Measurements from ENCODE around the gene TMCC3.

The TMCC3 gene

GRCh38 chr12:94673496-94673895 lies 23.1 kb upstream of the TMCC3 start:
- no peak for TF ChIP-seq SIN3A (IDR thresholded peaks at IDR 0.05; ENCODE audit: borderline replicate concordance, insufficient read depth, low read length)
- TF ChIP-seq REST (IDR thresholded peaks at IDR 0.05; ENCODE audit: insufficient read depth in 1 of 2, low read depth in 2 of 2, low read length in 2 of 2), result no peak
- TF ChIP-seq FOXP2 (optimal IDR thresholded peaks at IDR 0.05; ENCODE audit: borderline replicate concordance, extremely low read depth, extremely low read length, insufficient read depth), result no peak
- TF ChIP-seq TAF1 (IDR thresholded peaks at IDR 0.05; ENCODE audit: borderline replicate concordance, insufficient read depth, low read length), result no peak
- no peak for TF ChIP-seq POLR2AphosphoS5 (IDR thresholded peaks at IDR 0.05; ENCODE audit: low read depth, low read length)

GRCh38 chr12:94671917-94672316 lies 21.6 kb upstream of the TMCC3 start:
- TF ChIP-seq SIN3A (IDR thresholded peaks at IDR 0.05; ENCODE audit: borderline replicate concordance, insufficient read depth, low read length) (no peak), POLR2AphosphoS5 (IDR thresholded peaks at IDR 0.05; ENCODE audit: low read depth, low read length) (no peak), REST (IDR thresholded peaks at IDR 0.05; ENCODE audit: insufficient read depth in 1 of 2, low read depth in 2 of 2, low read length in 2 of 2) (no peak), TAF1 (IDR thresholded peaks at IDR 0.05; ENCODE audit: borderline replicate concordance, insufficient read depth, low read length) (no peak), FOXP2 (optimal IDR thresholded peaks at IDR 0.05; ENCODE audit: borderline replicate concordance, extremely low read depth, extremely low read length, insufficient read depth) (no peak)

GRCh38 chr12:94670898-94671297 lies 20.5 kb upstream of the TMCC3 start:
- no peak for TF ChIP-seq REST (IDR thresholded peaks at IDR 0.05; ENCODE audit: insufficient read depth in 1 of 2, low read depth in 2 of 2, low read length in 2 of 2)
- TF ChIP-seq POLR2AphosphoS5 (IDR thresholded peaks at IDR 0.05; ENCODE audit: low read depth, low read length), result no peak
- TF ChIP-seq FOXP2 (optimal IDR thresholded peaks at IDR 0.05; ENCODE audit: borderline replicate concordance, extremely low read depth, extremely low read length, insufficient read depth), result no peak
- TF ChIP-seq SIN3A (IDR thresholded peaks at IDR 0.05; ENCODE audit: borderline replicate concordance, insufficient read depth, low read length), result no peak
- no peak for TF ChIP-seq TAF1 (IDR thresholded peaks at IDR 0.05; ENCODE audit: borderline replicate concordance, insufficient read depth, low read length)

GRCh38 chr12:94670075-94670474 lies 19.7 kb upstream of the TMCC3 start:
- TF ChIP-seq REST (IDR thresholded peaks at IDR 0.05; ENCODE audit: insufficient read depth in 1 of 2, low read depth in 2 of 2, low read length in 2 of 2) (no peak), SIN3A (IDR thresholded peaks at IDR 0.05; ENCODE audit: borderline replicate concordance, insufficient read depth, low read length) (no peak), TAF1 (IDR thresholded peaks at IDR 0.05; ENCODE audit: borderline replicate concordance, insufficient read depth, low read length) (no peak), POLR2AphosphoS5 (IDR thresholded peaks at IDR 0.05; ENCODE audit: low read depth, low read length) (no peak), FOXP2 (optimal IDR thresholded peaks at IDR 0.05; ENCODE audit: borderline replicate concordance, extremely low read depth, extremely low read length, insufficient read depth) (no peak)

- no peak for TF ChIP-seq POLR2AphosphoS5 (IDR thresholded peaks at IDR 0.05; ENCODE audit: low read depth, low read length)
- TF ChIP-seq TAF1 (IDR thresholded peaks at IDR 0.05; ENCODE audit: borderline replicate concordance, insufficient read depth, low read length), result no peak
- TF ChIP-seq SIN3A (IDR thresholded peaks at IDR 0.05; ENCODE audit: borderline replicate concordance, insufficient read depth, low read length), result no peak
- TF ChIP-seq REST (IDR thresholded peaks at IDR 0.05; ENCODE audit: insufficient read depth in 1 of 2, low read depth in 2 of 2, low read length in 2 of 2), result no peak
- TF ChIP-seq FOXP2 (optimal IDR thresholded peaks at IDR 0.05; ENCODE audit: borderline replicate concordance, extremely low read depth, extremely low read length, insufficient read depth), result no peak
Observed at GRCh38 chr12:94667031-94667540, 16.7 kb upstream of the TMCC3 start.

Measured in PFSK-1 (cell line).